HG03066 (cell line): ENCODE measurements around the gene ZNF574.
A peak's percentile ranks its signal among the peaks of the same experiment; 100 is the strongest.
"Not testable (repeated sequence)": the region's sequence is repeated elsewhere in the genome, so short reads cannot be mapped to it uniquely, and the experiment has no call there.

Source experiments
- ATAC-seq: cut with Tn5 transposase; IDR thresholded peaks from one replicate; pipeline ENCODE4 v1.9.1; 2021; ENCODE audit warnings: low read depth; ENCODE audit not compliant: unreplicated experiment

ZNF574 gene, protein sequence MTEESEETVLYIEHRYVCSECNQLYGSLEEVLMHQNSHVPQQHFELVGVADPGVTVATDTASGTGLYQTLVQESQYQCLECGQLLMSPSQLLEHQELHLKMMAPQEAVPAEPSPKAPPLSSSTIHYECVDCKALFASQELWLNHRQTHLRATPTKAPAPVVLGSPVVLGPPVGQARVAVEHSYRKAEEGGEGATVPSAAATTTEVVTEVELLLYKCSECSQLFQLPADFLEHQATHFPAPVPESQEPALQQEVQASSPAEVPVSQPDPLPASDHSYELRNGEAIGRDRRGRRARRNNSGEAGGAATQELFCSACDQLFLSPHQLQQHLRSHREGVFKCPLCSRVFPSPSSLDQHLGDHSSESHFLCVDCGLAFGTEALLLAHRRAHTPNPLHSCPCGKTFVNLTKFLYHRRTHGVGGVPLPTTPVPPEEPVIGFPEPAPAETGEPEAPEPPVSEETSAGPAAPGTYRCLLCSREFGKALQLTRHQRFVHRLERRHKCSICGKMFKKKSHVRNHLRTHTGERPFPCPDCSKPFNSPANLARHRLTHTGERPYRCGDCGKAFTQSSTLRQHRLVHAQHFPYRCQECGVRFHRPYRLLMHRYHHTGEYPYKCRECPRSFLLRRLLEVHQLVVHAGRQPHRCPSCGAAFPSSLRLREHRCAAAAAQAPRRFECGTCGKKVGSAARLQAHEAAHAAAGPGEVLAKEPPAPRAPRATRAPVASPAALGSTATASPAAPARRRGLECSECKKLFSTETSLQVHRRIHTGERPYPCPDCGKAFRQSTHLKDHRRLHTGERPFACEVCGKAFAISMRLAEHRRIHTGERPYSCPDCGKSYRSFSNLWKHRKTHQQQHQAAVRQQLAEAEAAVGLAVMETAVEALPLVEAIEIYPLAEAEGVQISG

DNA sequence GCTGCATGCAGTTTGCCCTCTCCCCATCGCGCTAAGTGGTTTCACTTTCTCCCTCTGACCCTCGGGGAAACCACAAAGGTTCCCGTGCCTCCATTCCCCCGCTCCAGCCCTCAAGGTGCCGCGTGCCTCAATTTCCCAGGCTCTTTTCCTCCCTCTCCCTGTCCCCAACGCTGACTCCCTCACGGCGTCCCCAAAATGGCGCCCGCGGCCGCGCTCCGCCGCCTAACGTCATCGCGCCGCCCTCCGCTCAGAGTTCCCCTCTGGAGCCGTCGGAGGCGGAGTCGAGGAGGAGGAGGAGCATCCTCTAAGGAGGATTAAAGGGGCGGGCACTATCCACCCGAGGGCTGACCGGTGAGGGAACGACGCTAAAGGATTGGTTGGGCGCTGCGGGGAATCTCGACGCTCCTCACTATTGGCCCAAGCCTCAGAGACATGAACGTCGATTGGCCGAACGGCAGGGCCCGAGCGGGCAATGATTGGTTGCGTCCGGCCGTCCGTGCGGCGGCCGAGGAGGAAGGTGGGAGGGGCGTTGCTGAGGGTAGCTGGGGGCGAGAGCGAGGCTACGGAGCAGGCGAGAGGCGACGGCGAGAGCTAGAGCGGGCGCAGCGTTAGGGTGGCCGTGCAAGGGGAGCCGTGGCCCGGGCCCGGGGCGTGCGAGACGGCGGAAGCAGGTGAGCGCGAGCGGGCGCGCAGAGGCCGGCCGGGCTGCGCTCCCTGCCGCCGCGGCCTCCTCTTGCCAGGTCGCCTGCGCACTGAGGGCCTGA lies at the start of gene ZNF574:
ZNF574 (plus strand) TSS at position 551 of the 764 bp plus-strand sequence. CDS start 2,441 bp downstream, outside the sequence.
- ATAC-seq = peak; percentile 91

DNA sequence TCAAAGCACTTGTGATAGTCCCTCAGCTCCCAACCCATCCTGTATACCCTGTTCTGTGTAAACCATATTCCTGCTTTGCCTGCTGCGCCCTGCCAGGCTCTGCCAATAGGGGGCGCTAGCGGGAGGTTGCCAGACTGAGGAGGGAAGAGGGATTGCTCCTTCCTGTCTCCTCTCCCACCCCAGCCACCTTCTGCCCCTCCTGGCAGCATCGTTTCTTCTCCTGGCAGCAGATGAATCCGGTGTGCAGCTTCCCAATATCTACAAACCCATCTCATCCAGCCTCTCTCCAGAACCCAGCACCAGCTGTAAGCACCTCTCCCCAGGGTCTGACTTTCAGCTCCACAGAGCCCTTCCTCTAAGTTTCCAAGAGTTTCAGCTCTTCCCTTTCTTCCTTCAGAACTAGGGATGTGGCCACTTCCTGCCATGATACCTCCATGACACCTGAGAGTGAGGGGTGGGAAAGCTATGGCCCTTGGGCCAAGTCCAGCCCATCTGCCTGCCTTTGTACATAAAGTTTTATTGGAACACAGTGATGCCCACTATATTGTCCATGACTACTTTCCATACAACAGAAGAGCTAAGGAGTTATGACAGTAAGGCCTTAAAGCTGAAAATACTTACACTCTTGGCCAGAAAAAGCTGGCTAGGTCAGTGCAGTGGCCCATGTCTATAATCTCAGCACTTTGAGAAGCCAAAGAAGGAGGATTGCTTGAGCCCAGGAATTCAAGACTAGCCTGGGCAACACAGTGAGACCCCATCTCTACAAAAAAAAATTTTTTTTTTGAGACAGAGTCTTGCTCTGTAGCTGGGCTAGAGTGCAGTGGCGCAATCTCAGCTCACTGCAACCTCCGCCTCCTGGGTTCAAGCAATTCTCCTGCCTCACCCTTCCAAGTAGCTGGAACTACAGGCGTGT lies 47.4 kb upstream of the ZNF574 start:
- no peak for ATAC-seq

DNA sequence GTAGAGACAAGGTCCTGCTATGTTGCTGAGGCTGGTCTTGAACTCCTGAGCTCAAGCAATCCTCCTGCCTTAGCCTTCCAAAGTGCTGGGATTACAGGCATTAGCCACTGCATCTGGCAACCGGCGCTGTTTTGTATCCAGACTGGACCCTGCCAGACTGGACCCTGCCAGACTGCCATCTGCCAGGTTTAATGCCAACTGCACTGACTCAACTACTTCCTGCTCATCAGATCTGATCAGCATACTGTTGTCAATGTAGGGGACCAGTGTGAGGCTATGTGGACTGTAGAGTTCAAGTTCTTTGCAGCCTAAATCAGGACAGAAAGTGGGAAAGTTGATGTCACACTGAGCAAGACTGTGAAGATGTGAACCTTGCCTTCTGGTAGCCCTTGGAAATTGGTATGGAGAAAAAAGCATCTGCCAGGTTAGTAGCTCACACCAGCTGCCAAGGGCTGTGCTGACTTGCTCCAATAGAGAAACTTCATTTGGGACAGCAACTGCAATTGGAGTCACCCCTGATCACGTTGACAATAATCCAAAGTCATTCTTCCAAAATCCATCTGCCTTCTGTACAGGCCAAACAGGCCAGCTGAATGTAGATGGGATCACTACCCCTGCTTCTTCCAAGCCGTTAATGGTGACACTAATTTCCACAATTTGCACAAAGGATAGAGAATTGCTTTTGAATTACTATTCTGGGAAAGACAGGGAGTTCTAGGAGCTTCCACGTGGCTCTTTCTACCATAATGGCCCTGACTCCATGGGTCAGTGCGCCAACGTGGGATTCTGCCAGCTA lies 45.1 kb upstream of the ZNF574 start:
- no peak for ATAC-seq

DNA sequence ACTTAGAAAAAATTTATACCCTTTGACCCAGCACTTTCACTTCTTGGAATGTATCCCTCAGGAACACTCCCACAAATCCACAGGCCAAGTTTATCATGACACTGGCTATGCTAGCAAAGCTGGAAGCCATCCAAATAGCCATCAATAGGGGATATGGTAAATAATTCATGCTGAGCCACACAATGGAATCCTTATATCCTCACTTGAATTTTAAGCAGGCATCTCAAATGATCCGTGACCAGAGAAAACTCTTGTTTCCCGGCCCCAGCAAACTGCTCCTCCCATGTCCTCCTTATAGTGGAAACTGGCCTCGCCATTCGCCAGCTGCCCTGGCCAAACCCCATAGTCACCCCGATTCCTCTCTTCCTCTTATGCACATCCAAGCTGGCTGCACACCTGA lies 43.5 kb upstream of the ZNF574 start:
- no peak for ATAC-seq

DNA sequence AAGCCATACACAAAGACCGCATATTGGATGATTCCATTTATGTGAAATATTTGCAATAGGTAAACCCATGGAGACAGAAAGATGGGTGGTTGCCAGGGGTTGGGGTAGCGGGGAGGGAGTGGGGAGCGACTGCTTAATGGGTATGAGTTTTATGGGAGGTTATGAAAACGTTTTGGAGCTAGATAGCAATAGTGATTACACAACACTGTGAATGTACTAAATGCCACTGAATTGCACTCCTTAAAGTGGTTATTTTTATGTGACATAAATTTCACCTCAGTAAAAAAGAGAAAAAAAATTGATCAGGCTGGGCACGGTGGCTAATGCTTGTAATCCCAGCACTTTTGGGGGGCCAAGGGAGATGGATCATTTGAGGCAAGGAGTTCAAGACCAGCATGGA lies 42.6 kb upstream of the ZNF574 start:
- ATAC-seq = no peak

DNA sequence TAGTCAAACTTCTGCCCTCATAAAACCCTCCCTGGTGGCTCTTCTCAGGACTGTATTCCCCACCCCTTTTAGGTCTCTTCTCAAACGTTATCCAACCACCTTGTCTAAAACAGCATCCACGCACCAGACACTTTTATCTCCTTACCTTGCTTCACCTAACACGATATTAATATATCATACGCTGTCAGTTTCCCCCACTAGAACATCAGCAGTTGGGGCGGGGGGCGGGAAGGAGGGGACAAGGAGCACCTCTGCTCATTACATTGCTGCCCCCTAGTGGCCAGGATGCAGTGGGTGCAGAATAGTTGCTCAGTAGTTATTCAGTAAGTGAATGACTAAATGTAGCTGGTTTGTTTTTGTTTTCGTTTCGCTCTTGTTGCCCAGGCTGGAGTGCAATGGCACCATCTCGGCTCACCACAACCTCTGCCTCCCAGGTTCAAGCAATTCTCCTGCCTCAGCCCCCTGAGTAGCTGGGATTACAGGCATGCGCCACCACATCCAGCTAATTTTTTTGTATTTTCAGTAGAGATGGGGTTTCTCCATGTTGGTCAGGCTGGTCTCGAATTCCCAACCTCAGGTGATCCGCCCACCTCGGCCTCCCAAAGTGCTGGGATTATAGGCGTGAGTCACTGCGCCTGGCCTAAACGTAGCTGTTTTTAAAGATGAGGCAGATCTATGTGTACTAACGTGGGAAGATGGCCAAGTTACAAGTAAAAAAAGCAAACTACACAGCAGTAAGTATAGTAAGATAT lies 41.1 kb upstream of the ZNF574 start:
- not testable (repeated sequence) for ATAC-seq

DNA sequence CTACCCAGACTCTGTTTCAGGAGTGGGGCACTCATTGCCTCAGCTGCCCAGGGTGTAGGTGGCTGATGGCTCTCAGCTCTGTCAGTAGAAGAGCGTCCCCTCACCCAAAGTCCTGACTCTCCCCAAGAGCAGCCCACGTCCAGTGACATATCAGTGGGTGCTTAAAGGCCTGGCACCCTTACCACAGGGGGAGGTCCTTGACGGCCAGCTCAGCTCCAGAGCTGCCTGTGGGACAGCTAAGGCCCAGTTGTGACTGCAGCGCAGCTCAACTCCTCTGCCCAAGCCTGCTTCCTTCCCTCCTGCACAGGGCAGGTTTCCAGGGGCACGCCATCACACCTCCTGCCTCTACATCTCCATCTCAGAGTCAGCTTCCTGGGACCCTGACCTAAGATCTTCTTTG lies 38.3 kb upstream of the ZNF574 start:
- no peak for ATAC-seq

DNA sequence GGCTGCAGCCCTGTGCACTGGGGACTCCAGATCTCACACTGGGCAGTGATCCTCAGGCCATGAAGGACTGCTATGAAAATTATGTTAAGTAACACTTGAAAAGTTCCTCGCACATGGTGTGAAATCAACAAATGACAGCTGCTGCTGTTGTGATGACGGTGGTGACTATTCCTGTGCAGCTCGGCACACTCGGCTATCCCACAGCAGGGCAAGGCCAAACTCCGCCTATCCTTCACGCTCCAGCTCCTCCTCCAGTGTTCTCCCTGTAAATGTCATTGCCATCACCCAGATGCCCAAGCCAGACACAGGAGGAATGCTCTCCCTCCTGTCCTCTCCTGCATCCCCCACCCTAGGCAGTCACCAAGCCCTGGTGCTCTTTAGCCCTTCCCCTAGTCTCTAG lies 37.3 kb upstream of the ZNF574 start:
- no peak for ATAC-seq

DNA sequence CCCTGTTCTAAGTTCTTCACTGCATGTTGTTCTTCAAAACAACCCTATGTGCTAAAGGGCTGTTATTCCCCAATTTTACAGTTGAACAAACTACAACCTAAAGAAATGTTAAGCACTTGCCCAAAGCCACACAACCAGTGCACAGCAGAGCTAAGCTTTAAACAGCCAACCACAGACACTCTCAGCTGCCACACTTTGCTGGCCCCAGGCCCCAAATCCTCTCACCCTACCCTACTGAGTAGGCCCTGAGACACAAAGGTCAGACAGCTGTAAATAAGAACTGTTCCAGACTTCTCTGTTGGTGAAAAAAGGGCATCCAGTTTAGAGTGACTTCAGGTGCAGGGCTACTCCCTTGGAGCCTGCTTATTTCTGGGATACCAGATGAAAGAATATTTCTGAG lies 35.9 kb upstream of the ZNF574 start:
- ATAC-seq = no peak

DNA sequence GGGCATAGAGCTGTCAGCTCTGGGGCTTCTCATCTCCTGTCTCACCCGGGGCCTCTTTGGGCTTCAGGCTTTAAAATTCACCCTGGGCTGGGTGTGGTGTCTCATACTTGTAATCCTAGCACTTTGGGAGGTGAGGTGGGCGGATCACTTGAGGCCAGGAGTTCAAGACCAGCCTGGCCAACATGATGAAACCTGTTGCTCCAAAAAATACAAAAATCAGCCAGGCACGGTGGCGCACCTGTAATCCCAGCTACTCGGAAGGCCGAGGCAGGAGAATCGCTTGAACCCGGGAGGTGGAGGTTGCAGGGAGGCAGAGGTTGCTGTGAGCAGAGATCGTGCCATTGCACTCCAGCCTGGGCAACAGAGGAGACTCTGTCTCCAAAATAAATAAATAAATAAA lies 35.5 kb upstream of the ZNF574 start:
- ATAC-seq = not testable (repeated sequence)

DNA sequence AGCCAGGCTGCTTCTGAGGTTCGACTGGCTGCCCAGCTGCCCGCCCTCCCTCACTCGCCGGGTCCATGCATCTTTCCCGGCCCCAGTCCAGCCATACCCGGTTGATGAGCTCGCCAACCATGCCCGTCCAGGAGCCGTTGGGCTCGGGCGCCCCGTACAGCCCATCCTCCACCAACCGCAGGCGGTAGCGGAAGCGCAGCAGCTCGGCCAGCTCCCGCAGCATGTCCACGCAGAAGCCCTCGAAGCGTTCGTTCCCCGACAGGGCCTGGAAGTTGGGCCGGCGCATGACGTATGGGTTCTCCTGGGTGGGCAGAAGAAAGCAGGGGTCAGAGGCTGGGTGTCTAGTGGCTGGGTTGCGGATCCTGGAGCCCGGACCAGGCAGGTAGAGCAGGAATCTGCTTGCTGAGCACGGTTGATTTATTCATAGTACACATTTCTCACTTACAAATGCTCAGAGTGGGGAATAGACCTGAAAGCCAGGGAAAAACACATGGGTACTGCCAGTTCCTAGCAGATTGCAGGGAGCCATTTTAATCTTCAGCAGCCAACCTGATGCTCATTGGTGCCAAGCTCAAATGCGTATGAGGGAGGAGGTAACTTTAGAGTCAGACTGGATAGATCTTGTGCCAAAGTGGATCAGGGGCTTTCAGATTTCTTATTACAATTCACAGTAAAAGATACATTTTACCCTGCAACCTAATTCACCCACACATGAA lies 33.4 kb upstream of the ZNF574 start:
- ATAC-seq = no peak

DNA sequence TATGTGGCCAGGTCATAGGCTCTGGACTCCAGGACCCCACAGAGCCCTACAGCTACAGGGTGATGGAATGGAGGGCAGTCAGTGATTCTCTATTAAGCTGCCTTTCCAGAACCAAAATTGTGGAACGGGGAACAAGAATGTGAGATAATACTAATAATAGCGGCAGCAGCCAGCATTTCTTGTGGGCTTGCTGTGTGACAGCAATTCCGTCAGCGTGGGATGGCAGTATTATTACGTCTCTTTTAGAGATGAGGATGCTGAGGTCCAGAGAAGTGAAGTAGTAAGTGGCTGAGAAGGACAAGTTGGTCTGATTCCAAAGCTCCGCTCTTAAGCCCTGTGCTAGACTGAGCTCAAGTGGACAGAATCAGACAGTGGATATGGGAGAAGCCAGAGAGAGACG lies 30.4 kb upstream of the ZNF574 start:
- no peak for ATAC-seq

DNA sequence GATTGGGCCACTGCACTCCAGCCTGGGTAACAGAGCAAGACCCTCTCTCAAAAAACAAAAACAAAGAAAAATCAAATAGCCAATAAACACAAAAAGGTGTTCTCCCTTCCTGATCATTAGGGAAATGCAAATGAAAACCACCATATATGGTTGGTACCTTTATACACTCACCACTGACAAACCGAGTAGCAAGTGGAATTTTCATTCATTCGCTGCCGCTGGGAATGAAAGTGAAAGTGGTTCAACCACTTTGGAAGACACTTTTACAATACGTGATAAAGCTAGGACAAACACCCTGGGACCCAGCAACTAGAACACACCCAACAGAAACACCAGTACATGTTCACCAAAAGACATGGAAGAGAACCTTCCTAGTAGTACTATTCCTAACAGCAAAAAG lies 27.0 kb upstream of the ZNF574 start:
- no peak for ATAC-seq

DNA sequence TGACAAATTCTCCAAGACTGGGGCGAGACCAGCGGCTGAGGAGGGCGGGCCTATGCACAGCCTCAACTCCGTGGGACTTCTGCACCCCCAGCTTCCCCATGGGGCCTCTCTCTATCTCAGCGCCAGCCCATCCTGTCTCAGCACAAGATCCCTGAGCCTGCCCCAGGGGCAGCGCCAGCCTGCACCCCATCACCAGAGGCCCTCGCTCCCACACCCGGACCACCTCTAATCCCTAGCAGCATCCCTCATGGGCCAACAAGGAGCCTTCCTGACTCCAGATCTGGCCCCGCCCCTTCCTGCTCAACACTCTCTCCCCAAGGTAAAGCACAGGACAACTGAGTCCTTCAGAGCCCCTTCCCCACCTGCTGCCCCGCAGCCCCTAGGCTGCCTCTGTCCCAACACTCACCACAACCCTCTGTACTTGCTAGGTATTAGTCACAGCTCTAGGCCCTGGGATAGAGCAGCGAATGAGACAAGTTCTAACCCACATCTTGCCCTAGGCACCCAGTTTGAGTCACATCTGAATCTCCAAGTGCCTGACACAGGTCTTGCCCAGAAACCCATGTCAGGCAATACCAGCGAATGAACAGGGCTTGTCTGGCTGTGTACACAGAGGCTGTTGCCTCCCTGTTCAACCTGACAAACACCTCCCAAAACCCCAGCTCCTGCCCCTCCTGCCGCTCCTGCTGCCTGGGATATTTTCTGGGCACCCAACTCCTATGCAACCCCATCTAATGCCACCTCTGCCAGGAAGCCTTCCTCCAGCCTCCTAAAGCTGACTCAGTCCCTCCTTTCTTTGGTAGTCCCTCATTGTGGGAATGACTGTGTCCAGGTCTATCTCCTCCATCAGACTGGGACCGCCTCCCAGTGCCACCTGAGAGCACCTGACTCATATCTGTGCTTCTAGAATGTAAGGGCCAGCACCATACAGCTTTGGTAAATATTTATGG lies 24.5 kb upstream of the ZNF574 start:
- no peak for ATAC-seq

DNA sequence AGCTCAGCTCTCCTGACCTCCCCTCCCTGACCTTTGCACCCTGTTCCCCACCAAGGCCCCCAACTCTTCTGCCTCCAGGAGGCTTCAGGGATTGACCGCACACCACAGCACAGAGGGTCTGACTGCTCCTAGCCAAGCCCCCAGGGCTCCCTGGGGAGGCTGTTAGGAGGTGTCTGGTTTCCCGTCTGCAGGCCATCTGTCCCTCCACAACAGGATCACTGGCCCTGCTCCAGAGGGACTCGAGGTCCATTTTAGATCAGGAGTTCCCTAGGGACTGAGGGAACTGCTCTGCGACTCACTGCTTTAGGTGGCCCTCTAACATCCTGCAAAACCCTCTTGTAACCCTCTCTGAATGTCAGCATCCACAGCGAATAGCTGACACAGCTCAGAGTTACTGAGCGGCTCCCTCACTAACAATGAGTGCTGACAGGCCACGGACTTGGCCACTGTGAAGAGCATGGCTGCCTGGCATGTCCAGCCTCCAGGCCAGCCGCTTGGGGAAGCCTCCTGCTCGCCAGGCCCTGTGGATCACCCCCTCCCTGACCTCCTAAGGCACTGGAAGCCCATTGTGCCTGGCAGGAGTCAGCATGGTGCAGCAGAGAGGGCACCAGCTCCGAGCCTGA lies 23.6 kb upstream of the ZNF574 start:
- no peak for ATAC-seq
